ELF-1 (cell line): ENCODE data around the gene NBEAL2.

Source experiments
- DNase-seq: peaks from one replicate; pipeline ENCODE4 v3.0.0-alpha.2; 2016; ENCODE audit warnings: low read depth, low spot score

Gene NBEAL2

DNA sequence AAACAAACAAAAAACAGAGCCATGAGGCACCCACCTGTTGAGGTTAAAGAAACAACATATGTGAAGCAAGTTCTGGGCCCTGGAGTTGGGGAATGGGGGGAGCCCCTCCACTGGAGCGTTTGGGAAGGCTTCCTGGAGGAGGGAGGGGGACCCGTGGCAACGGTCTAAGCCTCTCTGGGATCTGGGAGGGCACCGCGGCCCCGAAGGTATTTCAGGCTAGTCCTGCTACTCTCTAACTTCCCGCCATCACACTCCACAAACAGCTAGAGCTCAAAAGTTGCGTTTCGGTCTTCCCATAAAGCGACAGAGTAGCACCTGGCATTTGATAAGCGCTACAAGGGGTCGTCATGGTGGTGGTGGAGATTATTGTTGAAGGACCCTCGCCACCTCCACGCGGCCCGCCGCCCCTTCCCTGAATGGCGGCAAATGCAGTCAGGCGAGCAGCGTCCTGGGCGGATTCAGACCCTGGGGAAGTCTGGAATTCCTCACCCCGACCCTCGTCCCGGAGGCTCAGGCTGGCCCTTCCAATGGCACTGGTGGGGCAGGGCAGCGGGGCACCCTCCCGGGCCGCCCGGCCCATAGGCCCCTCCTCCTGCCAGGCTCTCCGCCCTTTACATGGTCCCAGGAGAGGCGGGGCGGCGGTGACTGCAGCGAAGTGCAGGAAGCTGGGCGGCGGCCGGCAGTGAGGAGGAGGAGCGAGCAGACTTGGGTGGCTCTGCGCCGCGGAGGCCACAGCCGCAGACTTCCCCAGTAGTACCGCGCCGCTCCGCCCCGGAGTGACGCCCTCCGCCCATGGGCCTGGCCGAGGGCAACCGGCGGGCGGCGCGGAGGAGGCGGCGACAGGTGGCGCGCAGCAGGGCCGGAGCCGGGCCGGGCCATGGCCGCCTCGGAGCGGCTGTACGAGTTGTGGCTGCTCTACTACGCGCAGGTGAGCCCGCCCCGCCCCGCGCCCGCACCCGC is at the start of gene NBEAL2:
TSS of gene NBEAL2 (plus strand) at position 682 of the 960 bp plus-strand sequence. CDS start at position 878, 196 bp downstream.
- DNase-seq, result peak; percentile 93

GRCh38 chr3:46930166-46930944 is 49.1 kb upstream of the NBEAL2 start:
- no peak for DNase-seq

DNA sequence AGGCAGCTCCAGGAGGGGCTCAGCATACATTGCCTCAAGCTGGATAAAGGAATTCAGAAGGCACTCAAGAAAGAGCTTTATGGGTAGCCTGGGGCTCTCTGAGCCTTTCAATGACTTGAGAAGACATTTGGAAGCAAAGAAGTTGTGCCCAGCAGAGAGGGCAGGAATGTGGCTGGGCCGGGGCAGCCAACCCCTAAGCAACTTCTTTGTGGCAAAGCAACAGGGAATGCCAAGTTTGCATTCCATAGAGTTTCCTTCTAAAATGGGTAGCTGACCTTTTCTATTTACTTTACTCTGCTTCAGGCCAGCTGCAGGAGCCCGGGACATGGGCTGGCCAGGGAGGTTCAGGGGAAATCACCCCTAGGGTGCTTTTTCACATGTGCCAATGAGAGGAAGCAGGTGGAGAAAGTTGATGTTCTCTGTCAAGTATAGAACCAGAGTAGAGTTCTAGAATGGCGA is 48.5 kb upstream of the NBEAL2 start:
- DNase-seq, result peak; percentile 92

DNA sequence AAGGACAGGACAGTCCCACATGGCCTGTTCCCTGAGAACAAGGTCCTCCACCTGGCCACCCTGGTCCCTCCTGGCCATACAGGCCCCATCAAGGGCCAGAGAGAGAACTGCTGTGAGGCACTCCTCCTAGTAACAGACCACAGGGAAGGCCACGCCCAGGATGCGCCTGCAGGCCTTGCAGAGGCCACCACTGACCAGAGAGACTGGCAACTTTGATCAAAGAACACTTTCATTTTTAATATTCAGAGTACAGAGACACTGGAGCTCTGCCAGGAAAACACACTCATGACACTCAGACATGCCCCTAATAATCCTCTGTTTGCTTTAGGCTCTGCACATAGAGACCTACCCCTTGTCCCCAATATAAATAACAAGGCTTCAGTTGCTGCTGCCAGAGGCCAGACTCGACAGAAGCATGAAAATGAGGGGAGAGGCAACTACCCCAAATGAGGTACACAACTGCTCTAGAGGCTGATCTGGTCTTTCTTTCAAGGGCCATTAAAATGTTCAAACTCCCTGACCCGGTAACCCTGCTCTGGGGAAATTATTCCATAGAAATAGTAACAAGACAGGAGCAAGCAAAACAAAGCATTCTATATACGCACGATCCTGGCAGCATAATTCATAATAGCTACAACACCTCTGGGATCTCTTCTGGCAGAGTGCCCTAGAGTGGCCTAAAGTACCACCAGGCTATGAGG is 47.7 kb upstream of the NBEAL2 start:
- no peak for DNase-seq

DNA sequence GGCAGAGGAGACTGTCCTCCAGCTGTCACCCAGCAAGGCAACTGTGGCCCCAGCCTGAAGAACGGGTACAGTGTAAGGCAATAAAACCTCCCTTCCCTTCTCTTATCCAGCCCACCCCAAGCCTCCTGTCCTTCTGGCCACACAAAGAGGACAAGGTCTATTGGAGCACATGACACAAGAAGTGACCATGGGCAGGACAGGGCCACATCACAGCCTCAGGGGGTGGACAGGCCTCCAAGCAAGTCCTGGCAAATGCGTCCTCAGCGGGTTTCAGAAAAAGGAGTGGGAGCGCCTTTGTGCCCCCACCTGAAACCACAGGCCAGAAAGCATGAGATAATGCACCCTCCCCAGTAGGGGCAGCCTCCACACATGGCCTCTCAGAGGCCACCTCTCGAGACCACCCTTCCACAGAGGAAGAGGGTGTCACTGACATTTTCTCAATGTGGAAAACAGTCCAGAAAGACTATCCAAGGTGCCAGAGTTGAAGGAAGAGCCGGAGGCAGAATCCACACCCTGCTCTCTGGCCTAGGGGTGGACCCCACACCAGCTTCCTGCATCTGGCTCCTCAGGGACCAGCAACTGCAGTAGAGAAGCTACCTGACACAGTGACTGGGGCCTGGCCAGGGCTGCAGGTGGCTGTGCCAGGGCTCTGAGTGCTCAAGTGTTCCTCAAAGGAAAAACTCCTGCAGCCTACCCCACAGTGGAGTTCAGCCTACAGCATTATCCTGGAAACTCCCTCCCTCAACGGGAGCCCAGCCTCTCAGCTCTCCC is 46.8 kb upstream of the NBEAL2 start:
- DNase-seq, result no peak

DNA sequence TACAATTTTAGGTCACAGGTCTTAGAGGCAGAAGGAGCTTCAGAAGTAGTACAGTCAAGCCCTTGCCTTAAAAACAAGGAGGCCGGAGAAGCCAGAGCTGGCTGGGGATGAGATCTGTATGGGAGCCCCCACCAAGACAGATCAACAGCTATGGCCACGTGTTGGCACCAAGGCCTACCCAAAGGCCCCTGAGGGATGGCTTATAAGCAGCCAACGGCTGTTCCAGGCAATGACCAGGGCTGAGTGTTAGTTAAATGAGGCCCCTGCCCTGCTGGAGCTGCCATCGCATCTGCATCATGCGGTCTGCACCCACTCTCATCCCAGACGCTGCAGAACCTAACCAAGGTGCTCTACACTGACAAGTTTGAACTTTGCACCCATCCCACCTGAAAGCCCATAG is 46.2 kb upstream of the NBEAL2 start:
- no peak for DNase-seq

DNA sequence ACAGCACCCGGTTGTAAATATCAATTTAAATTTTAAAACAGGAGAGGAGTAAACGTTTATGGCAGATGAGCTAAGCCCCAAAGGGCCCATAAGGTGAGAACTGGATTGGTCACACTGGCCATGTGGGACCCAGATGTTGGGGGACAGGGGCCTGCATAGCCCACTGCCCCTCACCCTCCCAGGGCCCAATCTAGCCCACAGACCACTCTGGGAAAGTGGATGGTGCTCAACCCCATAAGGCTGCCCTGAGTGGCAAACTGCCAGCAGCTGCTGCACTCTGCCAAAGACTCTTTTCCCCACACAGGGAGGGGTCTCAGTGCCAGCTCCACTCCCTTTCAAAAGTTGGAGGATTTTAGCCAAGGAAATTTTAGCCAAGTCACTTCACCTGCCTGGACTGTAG is 45.4 kb upstream of the NBEAL2 start:
- DNase-seq, result no peak

- DNase-seq, result no peak
These were observed 44.8 kb upstream of the NBEAL2 start for GRCh38 chr3:46934498-46935167.

GRCh38 chr3:46935168-46935858 is 44.2 kb upstream of the NBEAL2 start:
- DNase-seq, result peak; percentile 92

GRCh38 chr3:46935989-46936558 is 43.4 kb upstream of the NBEAL2 start:
- DNase-seq, result no peak

GRCh38 chr3:46936733-46937250 is 42.7 kb upstream of the NBEAL2 start:
- DNase-seq, result no peak

- DNase-seq, result no peak
These were observed 41.3 kb upstream of the NBEAL2 start for GRCh38 chr3:46938118-46938517.

DNA sequence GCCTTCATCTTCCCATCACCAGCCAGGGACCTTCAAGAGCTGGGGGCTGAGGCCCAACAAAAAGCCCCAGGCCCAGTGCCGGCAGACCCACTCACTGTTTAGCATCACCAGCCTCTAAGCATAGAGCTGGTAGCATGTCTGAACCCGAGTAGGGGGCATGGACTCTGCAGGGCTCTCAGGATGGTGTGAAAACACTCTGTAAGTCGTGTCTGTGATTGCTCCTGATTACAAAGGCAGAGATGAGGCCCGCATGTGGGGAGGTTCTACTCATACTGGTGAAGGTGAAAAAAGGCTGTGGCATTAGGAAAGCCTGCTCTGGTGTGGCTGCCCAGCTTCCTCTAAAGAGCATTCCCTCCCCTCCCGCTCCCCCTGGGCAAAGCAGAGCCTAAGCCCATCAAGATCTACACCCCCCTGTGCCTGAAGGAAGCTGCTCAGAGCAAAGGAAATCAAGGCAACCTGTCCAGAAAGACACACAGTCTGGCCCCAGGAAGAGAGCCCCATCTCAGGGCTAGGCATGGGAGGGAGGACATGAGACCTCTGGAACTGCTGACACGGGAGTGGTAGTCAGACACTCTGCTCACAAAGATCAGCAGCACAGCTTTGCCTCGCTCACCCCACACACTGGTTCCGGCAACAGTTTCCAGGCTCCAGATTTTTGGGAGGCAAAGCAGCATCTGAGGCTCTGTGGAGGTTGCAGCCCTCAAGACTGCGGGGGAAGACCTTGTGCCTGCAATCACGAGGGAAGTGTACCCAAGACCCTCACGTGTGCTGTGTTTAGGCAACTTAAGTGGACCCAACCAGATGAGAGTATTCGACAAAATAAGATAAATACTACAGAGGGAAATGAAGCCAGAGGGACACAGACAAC is 39.7 kb upstream of the NBEAL2 start:
- DNase-seq, result no peak

- DNase-seq, result no peak
These were observed 37.4 kb upstream of the NBEAL2 start for GRCh38 chr3:46942076-46942475.

- DNase-seq, result no peak
These were observed 36.8 kb upstream of the NBEAL2 start for GRCh38 chr3:46942481-46943236.

- peak; percentile 57 for DNase-seq
These were observed 36.0 kb upstream of the NBEAL2 start for GRCh38 chr3:46943237-46944187.
